Left ventricle myocardium superior (tissue), 1 donor: ENCODE measurements around the gene FOXN1. TPM values are rescaled to one million over a fixed set of nuclear protein-coding genes. Genes with fewer than 3 reads are reported as not detected.
A peak's percentile ranks its signal among the peaks of the same experiment; 100 is the strongest.
"Not testable (repeated sequence)": the region's sequence is repeated elsewhere in the genome, so short reads cannot be mapped to it uniquely, and the experiment has no call there.

Experiments
- ATAC-seq: fragments of 200-7000 bp; cut with Tn5 transposase; one replicate; pipeline ENCODE4 v1.9.1; 2020; ENCODE audit warnings: mild to moderate bottlenecking, moderate library complexity
- DNase-seq: peaks from one replicate; pipeline ENCODE4 v3.0.0-alpha.2; 2020
- intact Hi-C: fragments of 100-400 bp; cut with micrococcal nuclease; formaldehyde crosslinking; loops from one replicate; pipeline ENCODE4 v1.11.0; 2022
- total RNA-seq: library from RNA; stranded (reverse); fragmentation: NEBNext Ultra II Directional; extraction: Animal tissue kit (Norgen Biotek cat#: 25700); gene quantifications from one replicate; pipeline ENCODE4 v1.2.1, GENCODE V29; 2021
- donor health status: DM: no; HTN: yes; CAD: no; lungs with severe emphysema.

Gene FOXN1
- total RNA-seq, 1 donor from 2014 or later, result not detected

GRCh38 chr17:28552176-28552999 lies 46.2 kb downstream of the FOXN1 start, which contains the start of gene UNC119:
Gene UNC119 (minus strand): TSS chr17:28552624. CDS start chr17:28552557, 67 bp downstream.
- DNase-seq (peak; percentile 91), ATAC-seq (peak; percentile 97)
- intact Hi-C loops, result no loop called here

GRCh38 chr17:28553000-28553505 lies 46.9 kb downstream of the FOXN1 start:
- ATAC-seq (no peak), DNase-seq (no peak)
- intact Hi-C loops, result no loop called here

GRCh38 chr17:28554565-28554964 lies 48.4 kb downstream of the FOXN1 start:
- intact Hi-C loops, result no loop called here
- DNase-seq, result no peak
- no peak for ATAC-seq

- intact Hi-C loops, result no loop called here
- ATAC-seq (no peak), DNase-seq (no peak)
Observed at GRCh38 chr17:28555022-28555421, 48.9 kb downstream of the FOXN1 start.

- no peak for ATAC-seq
- intact Hi-C loops, result no loop called here
- no peak for DNase-seq
Observed at GRCh38 chr17:28563475-28563874, 57.3 kb downstream of the FOXN1 start.

GRCh38 chr17:28567604-28568003 lies 61.5 kb downstream of the FOXN1 start:
- intact Hi-C loops, result no loop called here
- DNase-seq, result no peak
- no peak for ATAC-seq

GRCh38 chr17:28569446-28569845 lies 63.3 kb downstream of the FOXN1 start:
- intact Hi-C loops, result no loop called here
- ATAC-seq (no peak), DNase-seq (no peak)

GRCh38 chr17:28570716-28571360 lies 64.7 kb downstream of the FOXN1 start:
- intact Hi-C loops, result no loop called here
- ATAC-seq (peak; percentile 4), DNase-seq (peak; percentile 44)

GRCh38 chr17:28571361-28572122 lies 65.4 kb downstream of the FOXN1 start, which contains the start of gene PIGS:
Gene PIGS (minus strand): TSS chr17:28571524. CDS start chr17:28571496, 28 bp downstream.
- peak; percentile 89 for ATAC-seq
- intact Hi-C loops, result no loop called here
- peak; percentile 97 for DNase-seq

GRCh38 chr17:28572259-28573039 lies 66.3 kb downstream of the FOXN1 start:
- intact Hi-C loops, result no loop called here
- no peak for ATAC-seq
- peak; percentile 38 for DNase-seq

GRCh38 chr17:28573040-28573380 lies 66.9 kb downstream of the FOXN1 start:
- no peak for DNase-seq
- intact Hi-C loops, result no loop called here
- ATAC-seq, result no peak

GRCh38 chr17:28573521-28573920 lies 67.4 kb downstream of the FOXN1 start:
- intact Hi-C loops, result no loop called here
- no peak for ATAC-seq
- DNase-seq, result no peak

- intact Hi-C loops, result no loop called here
- DNase-seq, result no peak
- ATAC-seq, result no peak
Observed at GRCh38 chr17:28573966-28574480, 67.9 kb downstream of the FOXN1 start.

GRCh38 chr17:28574526-28574925 lies 68.4 kb downstream of the FOXN1 start:
- DNase-seq, result peak; percentile 51
- intact Hi-C loops, result no loop called here
- peak; percentile 0 for ATAC-seq

- intact Hi-C loops, result no loop called here
- ATAC-seq (peak; percentile 76), DNase-seq (peak; percentile 89)
Observed at GRCh38 chr17:28575126-28575795, 69.1 kb downstream of the FOXN1 start.

- intact Hi-C loops, DNase-seq, ATAC-seq: not testable (repeated sequence)
Observed at GRCh38 chr17:28576016-28576415, 69.9 kb downstream of the FOXN1 start.

GRCh38 chr17:28576758-28577465 lies 70.8 kb downstream of the FOXN1 start, which contains the start of gene ALDOC:
Gene ALDOC (minus strand): TSS chr17:28576895. CDS start chr17:28575532, 1,363 bp downstream.
- intact Hi-C loops, result no loop called here
- peak; percentile 87 for ATAC-seq

More at GRCh38 chr17:28576758-28577465, 70.8 kb downstream of the FOXN1 start, which contains the start of gene ALDOC:
- peak; percentile 100 for DNase-seq
